Activated CD8-positive, alpha-beta memory T cell treated with anti-CD3 and anti-CD28 coated beads for 1 hour (primary cell): Measurements from ENCODE around the gene OR2T5.
"Not testable (repeated sequence)": the region's sequence is repeated elsewhere in the genome, so short reads cannot be mapped to it uniquely, and the experiment has no call there.

Source experiments
- DNase-seq, 2 donors: peaks; one replicate each; pipeline ENCODE4 v3.0.0-alpha.2; 2020; ENCODE audit warnings: low read depth in 1 of 2; ENCODE audit errors: extremely low read depth in 1 of 2

OR2T5 gene, protein sequence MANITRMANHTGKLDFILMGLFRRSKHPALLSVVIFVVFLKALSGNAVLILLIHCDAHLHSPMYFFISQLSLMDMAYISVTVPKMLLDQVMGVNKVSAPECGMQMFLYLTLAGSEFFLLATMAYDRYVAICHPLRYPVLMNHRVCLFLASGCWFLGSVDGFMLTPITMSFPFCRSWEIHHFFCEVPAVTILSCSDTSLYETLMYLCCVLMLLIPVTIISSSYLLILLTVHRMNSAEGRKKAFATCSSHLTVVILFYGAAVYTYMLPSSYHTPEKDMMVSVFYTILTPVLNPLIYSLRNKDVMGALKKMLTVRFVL

GRCh38 chr1:248488289-248488688 lies at the start of gene OR2T5:
TSS of gene OR2T5 (plus strand) at chr1:248488589. CDS start at chr1:248488589, 0 bp downstream.
- DNase-seq: not testable (repeated sequence)

DNA sequence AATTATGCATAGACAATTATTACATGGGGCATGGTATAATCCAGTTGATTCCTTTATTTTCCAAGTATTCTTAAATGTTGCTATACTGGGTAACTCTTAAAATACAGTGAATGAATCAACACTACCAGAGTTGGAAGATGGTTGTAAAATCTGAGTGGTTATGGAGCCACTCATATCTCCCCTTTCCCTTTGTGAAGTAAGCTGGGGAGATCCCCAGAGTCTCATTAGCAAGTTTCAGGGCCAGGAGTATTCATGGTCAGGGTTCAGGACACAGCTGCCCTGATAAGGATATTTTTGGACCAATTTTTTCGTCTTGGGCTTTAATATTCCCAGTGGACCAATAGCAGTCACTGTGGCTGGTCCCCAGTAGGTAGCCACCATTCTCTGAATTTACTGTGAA lies 49.7 kb upstream of the OR2T5 start:
- DNase-seq: not testable (repeated sequence)

- not testable (repeated sequence) for DNase-seq
These were observed 49.1 kb upstream of the OR2T5 start for GRCh38 chr1:248439283-248439682.

GRCh38 chr1:248442500-248443277 lies 45.7 kb upstream of the OR2T5 start:
- not testable (repeated sequence) for DNase-seq

DNA sequence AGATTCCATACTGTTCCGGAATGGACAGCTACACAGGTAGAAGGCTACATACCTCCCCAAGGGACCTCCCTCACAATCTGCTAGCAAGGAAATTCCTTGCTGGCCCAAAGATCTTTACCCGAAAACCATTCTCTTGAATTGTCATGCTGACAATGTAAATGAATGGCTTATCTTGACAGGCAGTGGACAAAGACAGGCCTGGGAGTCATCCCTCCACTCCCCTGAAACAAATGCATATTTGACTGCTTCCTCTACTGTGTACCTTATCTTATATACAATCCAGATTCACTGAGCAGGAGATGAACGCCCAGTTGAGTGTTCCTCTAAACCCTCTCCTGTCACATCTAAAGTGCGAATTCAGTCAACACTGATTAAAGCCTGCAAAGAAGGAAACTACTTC lies 43.8 kb upstream of the OR2T5 start:
- DNase-seq: not testable (repeated sequence)

GRCh38 chr1:248445399-248445798 lies 43.0 kb upstream of the OR2T5 start, which contains the start of gene OR2T2:
TSS of gene OR2T2 (plus strand) at chr1:248445637. CDS start at chr1:248452798, 7,161 bp downstream.
- DNase-seq: not testable (repeated sequence)

DNA sequence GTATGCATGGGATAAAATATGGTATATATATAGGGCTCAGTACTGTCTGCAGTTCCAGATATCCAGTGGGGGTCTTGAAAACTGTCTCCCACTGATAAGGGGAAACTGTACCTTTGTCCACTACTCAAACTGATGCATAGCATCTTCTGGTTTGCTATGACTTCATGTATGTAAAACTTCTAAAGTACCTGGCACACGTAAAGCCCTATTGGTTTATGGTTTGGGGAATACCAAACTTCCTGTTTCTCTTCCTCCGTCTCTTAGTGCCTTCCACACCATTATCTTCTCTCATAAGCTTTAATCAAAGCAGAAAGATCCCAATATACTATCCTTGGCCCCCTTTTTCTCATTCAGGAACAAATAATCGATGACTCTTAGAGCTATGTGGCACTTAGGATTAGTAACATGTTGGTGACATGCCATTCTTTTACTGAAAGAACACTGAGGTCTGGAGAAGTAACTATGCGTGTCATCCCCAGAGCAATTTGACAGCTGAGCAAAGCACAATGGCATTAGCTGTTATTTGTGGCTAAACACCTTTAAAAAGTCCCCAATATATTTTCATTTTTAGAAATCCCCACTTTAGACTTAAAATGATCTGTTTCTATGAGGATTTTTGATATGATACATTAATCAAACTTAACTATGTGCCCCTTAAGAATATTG lies 39.8 kb upstream of the OR2T5 start:
- not testable (repeated sequence) for DNase-seq

DNA sequence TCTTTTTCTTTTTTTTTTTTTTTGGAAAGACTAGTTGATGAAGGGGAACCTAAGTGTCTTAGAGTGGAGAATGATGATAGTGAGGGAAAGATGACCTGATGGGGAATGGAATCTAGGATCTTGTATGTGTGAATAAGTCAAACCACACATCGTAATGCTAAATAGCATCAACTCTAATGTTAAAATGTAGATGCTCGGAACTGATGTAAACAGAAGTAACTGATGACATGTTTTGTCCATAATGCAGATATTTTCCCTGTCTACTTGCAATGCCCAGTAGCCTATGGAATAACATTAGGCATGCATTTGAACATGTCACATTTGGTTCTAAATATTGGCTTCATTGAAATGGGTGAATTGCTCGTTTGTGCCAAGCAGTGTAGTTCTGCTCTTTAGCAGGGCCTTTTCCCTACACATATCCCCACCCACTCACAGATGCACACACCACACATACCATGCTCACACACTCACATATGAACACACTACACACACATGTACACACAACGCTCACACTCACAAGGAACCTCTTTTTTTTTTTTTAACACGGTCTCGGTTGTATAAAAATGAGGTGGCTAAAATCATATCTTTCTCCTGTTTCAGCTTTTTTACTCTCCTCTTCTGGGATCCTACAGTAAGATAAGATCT lies 38.4 kb upstream of the OR2T5 start:
- not testable (repeated sequence) for DNase-seq

DNA sequence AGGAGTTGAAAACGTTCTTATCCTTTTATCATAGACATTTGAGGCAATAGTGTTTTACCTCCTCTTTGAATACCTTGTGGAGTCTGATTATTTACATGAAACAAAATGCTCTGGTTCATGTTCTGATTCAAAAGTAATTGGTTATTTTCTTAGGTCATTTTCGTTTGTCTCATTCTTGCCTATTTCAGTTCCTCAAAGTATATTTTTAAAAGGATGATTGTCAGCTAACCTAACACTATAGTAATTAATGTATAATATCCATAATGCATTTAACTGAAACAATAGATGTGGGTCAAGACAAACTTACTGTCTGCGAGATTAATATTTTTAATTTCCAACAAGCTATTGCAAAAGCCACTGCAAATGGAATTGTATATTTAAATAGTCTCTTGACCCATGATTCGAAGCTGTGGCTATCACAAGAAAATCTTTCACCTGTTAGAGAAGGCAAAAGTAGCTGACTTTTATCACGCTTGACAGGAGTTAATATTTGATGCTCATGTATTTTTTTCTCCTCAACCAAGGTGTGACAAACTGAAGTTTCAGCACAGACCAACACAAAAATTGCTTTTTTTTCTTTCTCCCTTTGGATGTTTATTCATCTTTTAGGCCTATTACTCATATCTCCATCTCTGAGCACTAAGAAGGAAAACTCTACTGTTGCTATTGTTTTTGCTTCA lies 37.8 kb upstream of the OR2T5 start:
- DNase-seq: not testable (repeated sequence)

DNA sequence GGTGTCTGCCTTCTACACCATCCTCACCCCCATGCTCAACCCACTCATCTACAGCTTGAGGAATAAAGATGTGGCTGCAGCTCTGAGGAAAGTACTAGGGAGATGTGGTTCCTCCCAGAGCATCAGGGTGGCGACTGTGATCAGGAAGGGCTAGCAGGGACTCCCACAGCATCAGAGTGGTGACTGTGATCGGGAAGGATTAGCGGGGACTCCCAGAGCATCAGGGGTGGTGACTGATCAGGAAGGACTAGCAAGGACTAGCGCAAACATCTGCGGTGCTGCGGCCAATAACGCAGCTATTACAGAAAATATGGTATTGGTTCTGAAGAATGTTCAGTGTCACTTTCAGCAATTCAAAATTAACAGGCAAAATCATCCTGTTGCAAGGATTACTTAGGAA lies 34.8 kb upstream of the OR2T5 start:
- not testable (repeated sequence) for DNase-seq

DNA sequence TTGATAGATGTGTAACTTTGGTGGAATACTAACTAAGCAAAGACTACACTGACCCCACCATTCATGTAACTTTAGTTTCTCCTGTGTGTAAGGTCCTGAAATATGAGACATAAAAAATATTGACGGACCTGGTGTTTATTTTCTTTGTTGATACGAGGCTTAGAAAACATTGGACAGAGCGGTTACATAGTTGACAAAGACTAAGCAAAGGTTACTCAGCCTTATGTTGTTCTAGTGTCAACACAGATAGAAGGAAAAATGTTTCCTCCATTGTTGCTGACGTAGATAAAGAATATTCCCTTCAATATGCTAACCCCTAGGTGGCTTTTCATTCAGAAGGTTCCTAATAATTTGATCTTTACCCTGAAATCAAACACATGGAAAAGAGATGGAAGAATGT lies 33.3 kb upstream of the OR2T5 start:
- not testable (repeated sequence) for DNase-seq

DNA sequence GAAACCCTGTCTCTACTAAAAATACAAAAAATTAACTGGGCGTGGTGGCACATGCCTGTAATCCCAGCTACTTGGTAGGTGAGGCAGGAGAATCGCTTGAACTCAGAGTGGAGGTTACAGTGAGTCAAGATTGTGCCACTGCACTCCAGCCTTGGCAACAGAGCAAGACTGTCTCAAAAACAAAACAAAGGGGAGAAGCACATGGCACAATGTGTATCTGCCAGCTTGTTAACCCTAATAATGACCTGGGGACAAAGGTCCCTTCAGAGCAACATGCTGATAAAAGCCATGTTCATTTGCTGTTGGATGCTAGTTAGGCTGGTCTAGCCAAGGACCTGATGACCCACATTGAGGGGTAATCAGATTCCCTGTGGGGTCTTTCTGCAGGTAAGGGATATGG lies 31.8 kb upstream of the OR2T5 start:
- DNase-seq: not testable (repeated sequence)

DNA sequence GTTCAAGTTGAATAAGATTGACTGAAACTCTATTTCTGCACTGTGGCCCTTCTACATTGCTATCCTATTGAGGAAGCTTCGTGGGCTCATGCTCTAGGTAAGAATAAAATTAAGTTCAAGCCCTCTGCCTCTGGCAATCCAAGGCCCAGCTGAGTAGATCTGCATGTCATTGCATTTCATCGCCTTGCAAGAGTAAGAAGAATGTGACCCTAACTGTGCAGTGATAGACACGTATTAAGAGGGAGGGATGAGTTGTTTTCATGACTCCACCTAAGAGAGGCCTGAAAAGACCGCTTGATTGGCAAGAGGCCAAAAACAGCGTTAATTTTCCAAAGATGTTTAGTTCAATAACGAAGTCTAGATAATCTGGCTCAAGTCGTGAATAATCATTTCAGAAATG lies 29.3 kb upstream of the OR2T5 start:
- DNase-seq: not testable (repeated sequence)

- DNase-seq: no peak
These were observed 17.2 kb upstream of the OR2T5 start for GRCh38 chr1:248471154-248471553.

DNA sequence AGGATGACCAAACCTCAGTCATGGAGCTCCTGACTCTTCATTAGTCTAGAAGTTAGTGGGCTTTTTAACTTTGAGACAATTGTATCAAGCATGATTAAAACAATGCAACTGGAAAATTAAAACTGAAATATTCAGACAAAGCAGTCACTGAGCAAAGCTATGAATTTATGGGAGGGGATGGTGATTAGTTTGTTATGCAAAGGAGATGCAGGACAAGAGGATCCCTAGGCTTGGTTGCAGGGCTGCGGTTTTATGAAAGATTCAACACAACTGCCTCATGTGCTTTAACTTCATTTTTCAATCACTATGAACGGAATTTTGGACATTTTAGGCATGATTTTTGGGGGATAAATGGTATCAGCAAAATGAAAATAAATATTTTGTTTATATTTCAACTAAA lies 16.3 kb upstream of the OR2T5 start:
- DNase-seq: not testable (repeated sequence)

GRCh38 chr1:248473051-248473450 lies 15.3 kb upstream of the OR2T5 start, which contains the start of gene OR2T3:
TSS of gene OR2T3 (plus strand) at chr1:248473351. CDS start at chr1:248473351, 0 bp downstream.
- DNase-seq: not testable (repeated sequence)

GRCh38 chr1:248475660-248476059 lies 12.7 kb upstream of the OR2T5 start:
- DNase-seq: not testable (repeated sequence)

- not testable (repeated sequence) for DNase-seq
These were observed 6.5 kb upstream of the OR2T5 start for GRCh38 chr1:248481686-248482579.

DNA sequence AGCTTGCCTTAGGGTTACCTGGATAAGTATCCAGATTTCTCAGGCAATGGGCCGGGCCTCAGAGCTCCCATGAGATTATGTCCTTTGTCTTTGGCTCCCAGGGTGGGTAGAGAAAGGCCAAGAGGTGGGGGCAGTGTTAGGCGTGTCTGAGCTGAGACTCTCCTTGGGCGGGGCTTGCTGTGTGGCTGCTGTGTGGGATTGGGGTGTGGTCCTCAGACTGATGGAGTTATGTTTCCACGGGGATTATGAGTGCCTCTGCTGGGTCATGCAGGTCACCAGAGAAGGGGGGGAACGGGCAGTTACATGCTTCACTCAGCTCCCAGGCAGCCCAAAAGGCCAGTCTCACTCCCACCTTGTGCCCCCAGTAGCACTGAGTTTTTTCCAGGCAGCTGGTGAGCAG lies 8.3 kb downstream of the OR2T5 start:
- DNase-seq: not testable (repeated sequence)
